NCI-H1436 treated with DMSO at 0.1 percent for 48 hours (cell line): ENCODE results near the gene PKP4.
"Not testable (repeated sequence)": the region's sequence is repeated elsewhere in the genome, so short reads cannot be mapped to it uniquely, and the experiment has no call there.

Source experiments
- DNase-seq: peaks from one replicate; lab custom pipeline; 2025; lab: John Stamatoyannopoulos, UW

PKP4 gene

GRCh38 chr2:158456309-158457066, at the start of gene PKP4, which contains the start of gene CCDC148:
TSS of gene PKP4 (plus strand) at chr2:158456952. CDS start at chr2:158533185, 76,233 bp downstream.
TSS of gene CCDC148 (minus strand) at chr2:158456753. CDS start at chr2:158456439, 314 bp downstream.
- peak; percentile 67 for DNase-seq

GRCh38 chr2:158407031-158407430, 49.7 kb upstream of the PKP4 start:
- no peak for DNase-seq

- DNase-seq = no peak
Observed at GRCh38 chr2:158410132-158410531, 46.6 kb upstream of the PKP4 start.

- no peak for DNase-seq
Observed at GRCh38 chr2:158411748-158412147, 45.0 kb upstream of the PKP4 start.

GRCh38 chr2:158412206-158412605, 44.5 kb upstream of the PKP4 start:
- DNase-seq = no peak

GRCh38 chr2:158413581-158413980, 43.2 kb upstream of the PKP4 start:
- no peak for DNase-seq

GRCh38 chr2:158414538-158414937, 42.2 kb upstream of the PKP4 start:
- no peak for DNase-seq

GRCh38 chr2:158432117-158432516, 24.6 kb upstream of the PKP4 start:
- no peak for DNase-seq

GRCh38 chr2:158433716-158434115, 23.0 kb upstream of the PKP4 start:
- DNase-seq = not testable (repeated sequence)

GRCh38 chr2:158439062-158439461, 17.7 kb upstream of the PKP4 start:
- DNase-seq = not testable (repeated sequence)

- DNase-seq = no peak
Observed at GRCh38 chr2:158443606-158444005, 13.1 kb upstream of the PKP4 start.

- no peak for DNase-seq
Observed at GRCh38 chr2:158457092-158457825, 507 bp downstream of the PKP4 start.

- DNase-seq = no peak
Observed at GRCh38 chr2:158457826-158458616, 1.3 kb downstream of the PKP4 start.

GRCh38 chr2:158458617-158458920, 1.8 kb downstream of the PKP4 start:
- DNase-seq = no peak

- no peak for DNase-seq
Observed at GRCh38 chr2:158459161-158460003, 2.6 kb downstream of the PKP4 start.

GRCh38 chr2:158460632-158461297, 4.0 kb downstream of the PKP4 start:
- DNase-seq = no peak

- DNase-seq = no peak
Observed at GRCh38 chr2:158463496-158464095, 6.8 kb downstream of the PKP4 start.

- DNase-seq = peak; percentile 35
Observed at GRCh38 chr2:158464426-158465281, 7.9 kb downstream of the PKP4 start.

GRCh38 chr2:158467248-158467647, 10.5 kb downstream of the PKP4 start:
- DNase-seq = no peak

GRCh38 chr2:158472829-158473228, 16.1 kb downstream of the PKP4 start:
- DNase-seq = not testable (repeated sequence)
